ENCODE measurements around the gene ARNT2.

Gene ARNT2

DNA sequence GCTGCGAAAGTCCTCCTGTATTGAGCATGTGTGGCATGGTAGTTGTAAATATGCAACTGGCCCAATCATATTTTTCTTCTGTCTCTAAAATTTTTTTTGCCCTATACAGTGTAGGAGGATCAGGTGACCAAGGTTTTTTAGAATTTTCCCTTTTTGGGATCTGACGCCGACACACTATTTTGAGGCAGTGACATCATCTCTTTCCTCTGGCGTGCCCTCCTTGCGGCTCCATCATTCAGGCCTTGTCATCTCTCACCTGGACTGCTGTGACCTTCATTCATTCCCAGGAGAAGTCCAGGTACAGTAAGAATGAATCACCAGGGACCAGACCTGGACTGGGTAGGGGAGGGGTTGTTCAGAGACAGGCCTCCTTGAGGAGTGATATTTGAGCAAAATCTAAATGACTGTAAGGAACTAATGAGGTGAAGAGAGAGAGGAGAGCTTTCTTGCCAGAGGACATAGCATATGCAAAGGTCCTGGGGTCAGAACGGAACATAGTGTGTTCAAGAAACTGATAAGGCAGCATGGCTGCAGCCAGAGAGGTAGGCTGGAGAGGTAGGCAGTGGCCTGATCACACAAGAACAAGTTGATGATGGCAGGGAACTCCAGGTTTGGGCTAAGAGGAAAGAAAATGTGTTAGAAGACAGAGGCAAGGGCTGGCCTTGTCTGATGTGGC is 38.7 kb downstream of the ARNT2 start:
- DNase-seq (ENCODE audit: low spot score) = no peak

DNA sequence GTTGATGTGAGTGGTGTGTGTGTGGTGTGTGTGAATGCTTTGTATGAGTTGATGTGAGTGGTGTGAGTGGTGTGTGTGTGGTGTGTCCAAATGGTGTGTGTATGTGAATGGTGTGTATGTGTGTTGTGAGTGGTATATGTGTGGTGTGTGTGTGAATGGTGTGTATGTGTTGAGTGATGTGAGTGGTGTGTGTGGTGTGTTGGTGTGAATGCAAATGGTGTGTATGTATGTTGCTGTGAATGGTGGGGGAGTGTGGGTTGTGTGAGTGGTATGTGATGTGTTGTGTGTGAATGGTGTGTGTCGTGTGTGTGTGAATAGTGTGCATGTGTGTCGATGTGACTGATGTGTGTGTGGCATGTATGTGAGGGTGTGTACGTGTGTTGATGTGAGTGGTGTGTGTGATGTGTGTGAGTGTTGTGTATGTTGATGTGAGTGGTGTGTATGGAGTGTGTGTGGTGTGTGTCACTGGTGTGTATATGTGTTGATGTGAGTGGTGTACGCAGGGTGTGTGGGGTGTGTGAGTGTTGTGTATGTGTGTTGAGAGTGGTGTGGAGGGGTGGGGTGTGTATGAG is 40.6 kb downstream of the ARNT2 start:
- DNase-seq (ENCODE audit: low spot score) = no peak

DNA sequence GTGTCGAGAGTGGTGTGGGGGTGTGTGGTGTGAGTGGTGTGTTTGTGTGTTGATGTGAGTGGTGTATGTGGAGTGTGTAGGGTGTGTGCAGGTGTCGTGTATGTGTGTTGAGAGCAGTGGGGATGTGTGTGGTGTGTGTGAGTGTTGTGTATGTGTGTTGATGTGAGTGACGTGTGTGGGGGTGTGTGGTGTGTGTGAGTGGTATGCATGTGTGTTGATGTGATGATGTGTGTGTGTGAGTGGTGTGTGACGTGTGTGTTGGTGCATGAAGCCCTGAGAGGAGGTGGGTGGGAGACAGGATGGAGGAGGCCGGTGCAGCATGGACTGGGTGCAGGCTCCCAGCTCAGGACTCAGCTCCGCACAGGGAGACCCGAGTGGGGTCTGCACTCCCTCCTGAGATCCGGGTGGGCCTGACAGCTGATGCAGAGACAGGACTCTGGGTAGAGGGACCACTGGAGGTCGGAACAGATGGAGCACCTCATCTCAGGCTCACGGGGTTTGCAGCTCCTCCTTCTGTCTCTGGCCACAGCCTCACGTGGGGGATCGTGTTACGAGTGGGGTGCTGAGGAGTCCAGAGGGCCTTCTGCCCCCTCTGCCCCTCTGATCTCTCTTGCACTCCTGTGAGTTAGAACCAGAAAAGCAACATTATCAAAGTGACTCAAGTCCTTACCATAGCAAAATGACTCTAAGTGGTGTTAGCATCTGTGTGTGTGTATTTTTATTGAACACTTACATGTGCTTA is 41.3 kb downstream of the ARNT2 start:
- no peak for DNase-seq (ENCODE audit: low spot score)

DNA sequence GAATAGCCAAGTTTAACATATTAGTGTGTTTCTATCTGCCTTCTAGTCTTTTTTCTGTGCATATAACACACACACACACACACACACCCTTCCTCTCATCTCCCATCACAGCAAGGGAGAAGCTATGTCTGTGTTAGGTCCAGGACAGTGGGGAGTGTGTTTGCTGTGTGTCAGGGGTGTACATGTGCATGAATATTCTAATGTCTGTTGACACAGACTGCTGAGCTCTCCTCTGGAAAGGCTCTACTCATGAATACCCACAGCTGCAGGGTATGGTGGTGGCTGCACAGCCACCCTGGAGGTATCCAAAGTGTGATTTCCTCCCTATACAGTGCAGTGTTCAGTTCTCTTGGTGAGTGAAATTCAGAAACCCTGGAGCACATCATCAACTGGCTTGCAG is 42.9 kb downstream of the ARNT2 start:
- no peak for DNase-seq (ENCODE audit: low spot score)

DNA sequence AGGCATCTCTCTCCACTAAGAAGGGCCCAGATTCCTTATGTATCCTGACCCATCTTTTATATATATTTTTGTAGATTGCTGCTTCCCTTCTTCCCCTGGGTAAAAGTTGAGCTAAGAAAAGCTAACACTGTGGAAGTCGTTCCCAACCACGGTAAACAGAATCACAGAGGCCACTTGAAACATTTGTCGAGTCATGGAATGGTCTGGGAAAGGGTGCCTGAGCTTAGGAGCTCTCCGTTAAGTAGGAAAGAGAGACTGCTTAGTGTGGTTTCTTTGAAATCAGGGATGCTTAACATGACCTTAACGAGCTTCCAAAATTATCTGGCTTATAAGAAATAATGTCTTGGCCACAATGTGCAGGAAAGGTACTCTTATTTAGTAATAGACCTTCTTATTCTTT is 45.6 kb downstream of the ARNT2 start:
- no peak for DNase-seq (ENCODE audit: low spot score)

DNA sequence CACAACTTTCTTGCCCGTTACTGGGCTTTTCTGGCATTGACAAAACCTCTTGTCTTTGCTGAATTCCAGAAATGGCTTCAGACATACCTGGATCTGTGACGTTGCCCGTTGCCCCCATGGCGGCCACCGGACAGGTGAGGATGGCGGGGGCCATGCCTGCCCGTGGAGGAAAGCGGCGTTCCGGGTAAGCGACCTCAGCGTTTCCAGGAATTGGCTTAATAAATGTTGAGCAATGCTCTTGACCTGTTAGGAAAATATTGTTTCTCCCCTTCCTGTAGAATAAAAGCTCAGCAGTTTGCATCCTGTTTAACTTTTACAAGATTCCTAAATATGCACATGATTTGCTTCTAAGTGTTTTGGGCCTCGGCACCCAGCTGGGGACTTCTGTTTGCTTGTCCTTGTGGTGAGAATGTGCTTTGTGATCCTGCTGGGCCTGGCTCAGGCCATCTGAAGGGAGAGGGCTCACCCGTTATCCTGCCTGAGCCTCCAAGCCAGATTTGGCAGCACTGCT is 46.7 kb downstream of the ARNT2 start:
- no peak for DNase-seq (ENCODE audit: low spot score)

DNA sequence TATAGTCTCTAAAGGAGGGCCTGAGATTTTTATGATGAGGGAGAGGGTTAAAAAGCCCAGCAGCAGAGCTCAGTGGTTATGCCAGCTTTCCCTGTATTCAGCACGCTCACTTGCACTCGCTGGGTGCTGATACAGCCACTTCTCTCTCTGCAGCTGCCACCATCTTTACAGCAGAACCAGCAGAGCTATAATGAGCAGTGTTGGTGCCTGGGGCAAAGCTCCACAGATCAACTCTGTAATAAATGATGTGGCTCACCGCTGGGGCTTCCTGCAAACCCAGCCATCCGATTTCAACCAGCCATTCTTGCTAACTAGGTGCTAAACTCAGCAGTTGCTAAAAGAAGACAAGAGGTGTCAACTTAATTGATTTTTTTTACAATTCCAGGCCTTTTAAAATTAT is 48.0 kb downstream of the ARNT2 start:
- DNase-seq (ENCODE audit: low spot score) = no peak

DNA sequence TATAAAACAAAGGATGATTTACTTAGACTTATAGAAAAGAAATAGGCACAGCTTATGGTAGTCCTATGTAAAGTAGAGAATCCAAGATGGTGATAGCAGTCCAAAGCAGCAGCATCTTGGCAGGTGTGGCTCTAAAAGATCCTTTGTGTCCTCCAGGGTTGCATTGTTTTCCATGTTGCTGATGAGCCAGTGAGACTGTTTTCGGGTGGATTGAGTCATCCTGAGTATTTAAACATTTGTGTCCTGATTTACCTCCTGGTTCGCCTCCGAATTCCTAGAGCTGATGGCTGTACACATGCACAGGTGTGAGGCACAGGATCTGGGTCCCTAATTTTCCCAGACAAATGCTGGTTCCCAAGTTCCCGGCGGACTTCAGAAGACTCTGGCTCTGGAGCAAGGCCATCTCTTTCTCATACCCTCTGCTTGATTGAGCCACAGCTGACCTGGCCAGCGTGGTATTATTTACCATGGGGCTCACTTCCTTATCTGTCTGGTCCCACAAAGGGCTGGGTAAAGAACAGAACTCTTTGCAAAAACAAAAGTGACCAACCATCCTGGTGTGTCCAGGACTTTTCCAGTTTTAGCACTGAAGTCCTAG is 51.0 kb downstream of the ARNT2 start:
- no peak for DNase-seq (ENCODE audit: low spot score)

DNA sequence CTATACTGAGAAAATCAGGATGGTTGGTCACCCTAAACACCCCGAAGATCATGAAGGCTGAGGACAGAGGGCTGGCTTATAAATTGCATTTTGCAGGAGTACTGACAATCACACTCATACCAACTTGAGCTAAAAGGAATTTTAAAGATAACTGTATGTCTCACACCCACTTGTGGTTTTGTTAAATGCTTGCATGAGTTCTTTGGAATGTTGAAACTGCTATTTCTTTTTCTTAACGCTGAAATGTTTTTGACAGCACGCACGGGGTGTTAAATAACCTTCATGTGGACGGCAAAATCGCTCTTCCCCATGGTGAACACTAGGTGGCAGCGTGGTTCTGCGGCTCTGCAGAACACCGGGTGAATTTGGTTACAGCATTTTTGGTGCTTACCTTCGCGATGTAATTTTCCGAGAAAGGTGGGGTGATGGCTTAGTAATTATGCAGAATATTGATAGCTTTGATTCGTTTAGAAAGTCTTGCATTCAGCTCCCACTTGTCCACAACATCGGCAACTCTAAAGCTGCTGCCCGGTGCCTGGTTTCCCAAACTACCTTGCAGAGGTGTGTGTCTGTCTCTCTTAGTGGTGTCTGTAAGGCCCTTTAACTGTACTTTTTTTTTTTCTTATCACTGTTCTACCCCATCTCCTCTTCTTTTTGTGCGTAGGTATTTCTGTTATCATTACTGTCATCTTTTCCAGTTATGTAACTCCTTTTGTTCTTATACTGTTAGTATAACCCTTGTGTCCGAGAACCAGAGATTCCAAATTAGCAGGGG is 51.7 kb downstream of the ARNT2 start:
- peak; percentile 62 for DNase-seq (ENCODE audit: low spot score)

DNA sequence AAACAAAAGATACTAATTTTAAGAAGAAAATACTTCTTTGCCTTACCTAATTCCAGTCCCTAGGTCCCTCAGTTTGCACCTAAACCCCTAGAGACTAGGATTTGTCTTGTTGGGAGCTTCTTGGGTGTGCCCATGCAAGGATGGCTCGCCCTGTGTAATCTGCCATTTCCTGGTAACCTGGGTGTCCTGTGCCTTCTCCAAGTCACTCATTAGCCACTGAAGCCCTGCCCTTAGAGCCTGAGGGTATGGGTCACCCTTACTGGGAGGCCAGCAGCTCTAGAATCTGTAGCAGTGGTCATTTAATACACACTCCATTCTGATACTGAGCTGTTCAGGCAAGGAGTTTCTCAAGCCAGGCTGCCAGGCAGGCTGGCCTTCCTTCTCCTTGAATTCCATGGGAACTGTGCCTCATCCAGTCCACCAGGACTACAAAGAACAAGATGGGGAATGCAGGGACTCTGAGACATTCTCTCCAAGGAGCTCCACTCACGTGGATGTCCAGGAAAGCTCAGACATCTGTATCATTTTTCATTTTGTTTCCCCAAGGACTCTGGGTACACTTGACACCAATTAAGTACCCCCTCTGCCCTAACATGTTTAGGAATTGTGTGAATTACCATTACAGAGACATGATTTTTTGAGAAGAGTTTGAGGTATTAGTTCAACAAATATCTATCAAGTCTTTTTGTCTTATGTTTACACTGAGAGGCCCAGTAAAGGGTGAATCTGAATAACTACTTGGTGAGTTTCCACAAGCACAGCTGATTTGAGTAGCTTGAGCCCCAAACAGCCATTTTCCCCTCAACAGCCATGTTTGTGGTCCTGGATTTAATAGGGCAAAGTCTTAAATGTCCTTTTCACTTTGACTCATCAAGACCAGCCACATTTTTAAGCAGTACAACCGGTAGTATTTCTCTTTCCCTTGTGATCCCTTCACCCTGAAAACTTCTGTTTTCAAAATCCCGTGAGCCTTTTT is 52.6 kb downstream of the ARNT2 start:
- no peak for DNase-seq (ENCODE audit: low spot score)

DNA sequence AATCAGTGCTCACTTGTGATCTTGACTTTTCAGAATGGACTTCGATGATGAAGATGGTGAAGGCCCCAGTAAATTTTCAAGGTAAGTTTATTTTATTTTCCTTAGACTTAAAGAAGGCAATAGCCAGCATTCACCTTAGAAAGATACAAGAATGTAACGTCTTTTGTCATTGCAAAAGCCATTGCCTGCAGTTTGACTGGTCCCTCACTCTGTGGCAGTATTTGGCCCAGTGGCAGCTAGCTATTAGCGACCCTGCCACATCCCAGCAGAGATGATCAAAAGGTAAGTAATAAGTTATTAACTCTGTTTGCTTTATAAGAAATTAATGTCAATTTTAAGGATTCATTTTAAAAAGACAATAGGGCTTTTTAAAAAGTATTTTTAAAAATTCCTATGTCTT is 53.7 kb downstream of the ARNT2 start:
- no peak for DNase-seq (ENCODE audit: low spot score)

DNA sequence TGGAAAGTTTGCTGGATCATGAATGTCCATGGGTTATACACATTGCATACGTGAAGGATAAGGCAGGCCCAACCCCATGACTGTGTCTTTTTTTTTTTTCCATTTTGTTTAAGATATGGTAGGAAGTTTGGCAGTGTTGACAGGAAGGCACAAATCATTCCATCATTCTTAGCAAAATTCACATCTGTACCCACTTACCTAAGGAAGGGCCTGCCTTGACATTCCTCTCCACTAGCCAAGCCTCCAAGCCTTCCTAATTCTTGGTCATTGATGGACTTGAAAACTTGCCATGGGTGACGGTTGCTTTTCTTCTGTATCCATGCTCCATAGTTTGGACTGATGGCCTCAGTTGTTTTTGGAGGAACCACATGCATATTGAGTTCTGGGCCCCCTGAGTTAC is 54.4 kb downstream of the ARNT2 start:
- no peak for DNase-seq (ENCODE audit: low spot score)

DNA sequence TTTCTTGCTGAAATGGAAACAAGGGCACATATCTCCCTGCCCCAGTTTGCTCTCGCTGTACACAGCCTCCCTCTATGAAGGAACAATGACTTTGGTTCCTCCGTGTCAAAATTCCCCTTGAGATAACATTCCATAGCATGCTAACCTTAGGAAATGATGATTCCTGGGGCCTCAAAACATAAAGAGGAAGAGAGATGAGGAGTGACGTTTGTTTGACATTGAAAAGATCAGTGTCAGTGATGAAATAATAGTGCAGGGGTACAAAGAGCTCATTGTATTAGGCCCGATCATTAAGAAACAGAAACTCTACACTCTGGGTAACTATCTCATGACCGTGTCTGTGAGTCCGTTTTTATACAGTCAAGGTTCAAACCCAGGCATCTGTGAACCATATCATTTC is 55.2 kb downstream of the ARNT2 start:
- peak; percentile 43 for DNase-seq (ENCODE audit: low spot score)

DNA sequence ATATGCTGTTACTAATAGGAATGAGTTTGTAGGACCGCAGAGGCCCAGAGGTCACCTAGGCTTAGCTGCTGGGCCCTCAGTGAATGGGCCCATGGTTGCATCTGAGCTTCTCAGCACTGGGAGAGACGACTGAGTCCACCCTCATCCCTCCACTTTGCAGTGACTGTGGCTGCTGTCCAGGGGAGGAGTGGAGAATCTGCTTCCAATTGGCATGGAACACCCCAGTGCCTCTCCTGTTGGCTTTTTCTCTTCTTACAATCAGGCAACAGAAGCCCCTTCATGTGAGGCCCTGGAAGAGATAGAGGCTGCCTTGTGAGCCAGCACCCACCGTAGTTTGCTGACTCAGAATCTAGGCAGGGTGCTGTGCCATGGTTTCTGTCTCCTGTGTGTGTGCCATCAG is 55.6 kb downstream of the ARNT2 start:
- DNase-seq (ENCODE audit: low spot score) = peak; percentile 31

DNA sequence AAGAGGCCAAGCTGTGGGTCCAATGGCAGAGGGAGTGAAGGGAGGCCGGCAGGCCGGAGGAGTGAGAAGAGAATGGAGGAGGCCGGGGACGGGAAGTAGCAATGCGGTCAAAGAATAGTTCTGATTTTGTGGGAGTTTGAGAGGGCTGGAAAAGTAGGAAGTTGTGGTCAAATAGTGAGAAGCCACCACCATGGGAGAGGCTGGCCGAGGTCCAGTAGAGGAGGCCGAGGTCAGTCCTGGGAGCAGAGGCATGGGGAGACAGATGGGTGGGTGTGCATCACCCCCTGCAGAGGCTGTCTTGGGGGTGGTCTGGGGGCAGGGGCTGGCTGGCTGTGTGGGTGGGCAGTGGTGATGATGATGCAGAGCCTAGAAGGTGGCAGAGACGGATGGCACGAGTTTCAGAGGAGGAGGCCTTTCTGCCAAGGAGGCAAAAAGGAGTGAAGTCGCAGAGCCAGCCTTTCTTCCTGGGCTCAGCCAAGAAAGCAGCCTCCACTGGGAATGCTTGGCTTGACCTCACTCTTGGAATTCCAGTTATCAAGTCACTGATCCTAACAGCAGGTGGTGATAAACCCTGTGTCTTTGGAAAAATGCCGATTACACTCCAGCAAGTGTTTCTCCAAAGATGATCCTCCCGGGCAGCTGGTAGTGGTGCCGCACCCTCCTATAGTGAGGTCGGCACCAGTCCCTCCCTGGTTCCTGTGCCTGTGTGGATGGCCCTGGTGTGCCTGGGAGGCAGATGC is 57.3 kb downstream of the ARNT2 start:
- no peak for DNase-seq (ENCODE audit: low spot score)

DNA sequence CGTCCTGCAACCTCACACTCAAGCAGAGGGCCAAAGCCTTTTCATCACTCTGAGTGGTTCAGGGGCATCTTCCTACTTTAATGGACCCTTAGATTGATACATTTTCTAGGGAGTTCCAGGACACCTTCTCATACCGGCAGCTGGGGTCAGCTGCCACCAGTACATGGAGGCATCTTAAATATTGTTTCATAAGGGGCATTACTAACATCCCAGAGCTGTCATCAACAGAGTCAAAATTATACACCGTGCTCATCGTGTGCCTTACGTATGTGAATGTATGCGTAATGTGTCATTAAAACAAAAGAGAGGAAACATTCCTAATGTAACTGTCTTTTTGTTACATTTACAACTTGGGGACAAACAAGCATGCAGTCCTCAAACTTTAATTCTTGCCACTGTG is 57.9 kb downstream of the ARNT2 start:
- DNase-seq (ENCODE audit: low spot score) = no peak

DNA sequence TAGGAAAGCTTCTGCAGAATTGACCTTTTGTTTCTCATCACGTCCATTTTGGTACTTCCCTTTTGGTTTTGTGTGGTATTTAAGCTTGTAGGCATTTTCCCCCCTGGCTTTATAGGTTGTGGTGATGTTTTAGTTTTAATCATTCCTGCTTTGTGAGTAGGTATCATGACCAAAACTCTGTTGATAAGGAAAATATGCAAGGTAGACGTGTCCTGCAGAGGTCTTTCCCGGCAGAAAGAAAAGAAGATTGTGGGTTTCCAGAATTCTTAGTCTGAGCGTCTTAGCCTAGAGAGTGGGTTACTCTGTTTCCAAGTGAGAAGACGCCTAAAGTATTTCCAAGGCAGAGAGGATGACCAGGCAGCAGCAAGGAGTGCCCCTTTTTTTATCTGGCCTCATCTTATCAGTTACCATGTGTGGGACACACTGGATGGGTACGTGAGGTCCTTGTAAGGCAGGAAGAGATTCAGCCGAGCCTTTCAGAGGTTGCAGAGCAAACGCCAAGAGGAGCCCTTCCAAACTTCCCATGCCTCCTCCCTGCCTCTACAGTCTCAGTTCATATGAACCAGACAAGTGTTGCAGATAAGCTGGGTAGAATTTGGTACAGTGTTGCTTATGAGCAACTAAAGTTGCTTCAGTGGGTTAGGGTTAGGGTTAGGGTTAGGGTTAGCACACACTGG is 58.8 kb downstream of the ARNT2 start:
- no peak for DNase-seq (ENCODE audit: low spot score)

DNA sequence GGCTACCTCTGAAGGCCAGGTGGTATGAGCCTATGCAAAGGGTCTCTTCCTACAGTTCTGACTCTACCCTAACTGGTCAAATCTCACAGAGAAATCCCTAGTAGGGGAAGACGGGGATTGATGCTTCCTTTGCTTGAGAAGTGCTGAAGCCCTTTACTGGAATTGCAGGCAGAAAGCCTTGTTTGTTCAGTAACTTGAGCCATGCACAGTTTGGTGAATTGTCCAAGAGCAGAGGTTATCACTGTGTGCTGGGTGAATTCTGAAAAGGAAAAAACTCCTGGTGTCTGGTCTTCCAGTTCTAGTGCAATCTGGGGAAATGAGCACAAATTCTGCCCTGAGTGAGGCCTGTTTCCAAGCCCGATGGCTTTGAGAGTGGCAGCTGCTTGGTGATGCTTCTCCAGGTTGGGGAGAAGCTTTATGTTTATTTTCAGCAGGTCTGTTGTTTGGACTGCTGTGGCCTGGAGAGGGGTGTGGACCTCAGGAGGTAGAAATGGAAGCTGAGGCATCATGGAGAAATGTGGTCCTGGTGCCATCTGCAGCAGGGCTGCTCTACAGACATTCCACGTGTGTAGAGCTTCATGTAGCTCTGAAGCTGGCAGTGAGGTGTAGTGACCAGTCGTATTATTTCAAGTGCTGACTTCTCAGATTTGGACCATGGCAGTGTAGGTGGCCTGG is 60.9 kb downstream of the ARNT2 start:
- DNase-seq (ENCODE audit: low spot score) = no peak

DNA sequence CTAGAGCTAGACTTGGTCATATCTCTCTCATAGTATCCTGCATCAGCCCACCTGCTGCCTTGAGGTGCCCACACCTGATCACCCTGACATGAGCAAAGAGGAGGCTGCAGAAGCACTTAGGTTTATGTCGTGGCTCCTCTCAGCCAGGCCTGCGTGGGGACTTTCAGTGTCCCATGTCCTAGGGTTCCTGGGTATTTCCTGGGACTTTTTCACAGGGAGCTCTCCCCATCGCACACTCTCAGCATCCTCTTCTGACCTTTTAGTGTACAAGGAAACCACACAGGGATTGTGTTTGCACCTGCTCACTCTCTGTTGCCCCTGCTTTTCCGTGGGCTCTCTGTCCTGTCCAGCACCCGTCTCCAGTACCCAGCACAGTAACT is 61.4 kb downstream of the ARNT2 start:
- DNase-seq (ENCODE audit: low spot score) = no peak

All from globus pallidus (tissue), 1 donor.